ENCODE measurements around the gene TOP2A.
"Not testable (repeated sequence)": the region's sequence is repeated elsewhere in the genome, so short reads cannot be mapped to it uniquely, and the experiment has no call there.

TOP2A gene

DNA sequence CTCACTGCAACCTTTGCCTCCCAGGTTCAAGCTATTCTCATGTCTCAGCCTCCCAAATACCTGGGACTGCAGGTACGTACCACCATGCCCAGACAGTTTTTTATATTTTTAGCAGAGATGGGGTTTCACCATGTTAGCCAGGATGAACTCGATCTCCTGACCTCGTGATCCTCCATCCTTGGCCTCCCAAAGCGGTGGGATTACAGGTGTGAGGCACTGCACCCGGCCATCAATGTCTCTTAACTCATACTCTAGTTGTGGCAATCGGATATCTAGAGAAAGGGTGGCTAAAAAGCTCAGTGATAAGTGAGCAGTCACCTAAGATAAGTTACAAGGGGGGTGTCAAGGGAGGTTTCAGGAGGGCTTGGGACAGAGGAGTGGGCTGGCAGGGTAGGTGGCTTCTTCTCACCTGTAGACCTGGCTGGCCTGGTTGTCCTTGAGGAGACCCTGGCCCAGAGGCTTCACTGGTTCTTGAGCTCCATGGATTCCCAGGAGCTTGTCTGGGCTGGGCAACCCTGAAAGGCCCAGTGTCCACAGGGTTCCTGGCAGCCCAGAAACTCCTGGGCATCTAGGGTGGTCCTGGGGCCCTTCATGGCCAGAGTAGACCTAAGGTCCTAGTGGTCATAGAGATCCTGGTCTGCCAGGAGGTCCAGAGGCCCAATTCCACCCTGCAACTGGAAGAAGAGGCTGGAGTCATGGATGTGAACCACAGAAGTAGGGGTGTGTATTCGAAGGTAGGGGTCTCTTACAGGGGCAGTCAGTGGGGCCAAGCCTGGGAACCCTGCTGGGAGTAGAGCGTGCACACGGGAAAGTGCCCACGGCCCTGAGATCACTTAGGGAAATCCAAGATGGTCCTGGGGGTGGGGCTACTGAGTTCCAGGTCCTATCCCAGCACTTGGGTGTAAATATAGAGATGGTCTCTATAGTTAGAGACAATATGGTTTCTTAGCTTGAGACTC is 12.9 kb upstream of the TOP2A start:
- DNase-seq (ENCODE audit: low read depth in 2 of 2, low spot score in 1 of 2), result no peak

DNA sequence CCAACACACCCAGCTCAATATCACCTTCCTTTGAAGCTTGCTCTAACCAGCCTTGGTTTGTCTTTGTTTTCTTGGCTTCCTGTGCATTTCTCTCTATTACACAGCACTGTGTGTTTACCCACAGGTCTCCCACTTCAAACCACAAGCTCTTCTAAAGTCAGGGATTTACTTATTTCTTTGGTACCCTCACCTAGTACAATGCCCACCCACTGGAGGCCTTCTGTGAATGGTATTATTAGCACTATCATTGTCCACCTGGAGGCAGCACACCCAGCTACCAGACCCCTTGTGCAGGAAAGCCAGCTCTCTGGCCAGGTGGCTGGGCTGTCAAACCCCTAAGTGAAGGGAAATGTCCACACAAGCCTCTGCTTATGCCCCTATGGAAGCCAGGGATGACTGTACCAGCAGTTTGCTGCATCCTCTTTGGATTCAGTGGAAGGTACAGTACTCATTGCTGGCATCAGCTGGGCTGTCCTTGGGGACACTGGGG is 9.4 kb upstream of the TOP2A start:
- no peak for DNase-seq (ENCODE audit: low read depth in 2 of 2, low spot score in 1 of 2)

GRCh38 chr17:40425741-40426140 is 8.0 kb upstream of the TOP2A start:
- no peak for DNase-seq (ENCODE audit: low read depth in 2 of 2, low spot score in 1 of 2)

- DNase-seq (ENCODE audit: low read depth in 2 of 2, low spot score in 1 of 2), result no peak
Observed at GRCh38 chr17:40422990-40423633, 5.4 kb upstream of the TOP2A start.

- DNase-seq (ENCODE audit: low read depth in 2 of 2, low spot score in 1 of 2), result no peak
Observed at GRCh38 chr17:40419559-40420331, 2.0 kb upstream of the TOP2A start.

- DNase-seq (ENCODE audit: low read depth in 2 of 2, low spot score in 1 of 2), result no peak
Observed at GRCh38 chr17:40418428-40418706, 671 bp upstream of the TOP2A start.

- DNase-seq (ENCODE audit: low read depth in 2 of 2, low spot score in 1 of 2), result no peak
Observed at GRCh38 chr17:40417258-40417608, 463 bp downstream of the TOP2A start.

DNA sequence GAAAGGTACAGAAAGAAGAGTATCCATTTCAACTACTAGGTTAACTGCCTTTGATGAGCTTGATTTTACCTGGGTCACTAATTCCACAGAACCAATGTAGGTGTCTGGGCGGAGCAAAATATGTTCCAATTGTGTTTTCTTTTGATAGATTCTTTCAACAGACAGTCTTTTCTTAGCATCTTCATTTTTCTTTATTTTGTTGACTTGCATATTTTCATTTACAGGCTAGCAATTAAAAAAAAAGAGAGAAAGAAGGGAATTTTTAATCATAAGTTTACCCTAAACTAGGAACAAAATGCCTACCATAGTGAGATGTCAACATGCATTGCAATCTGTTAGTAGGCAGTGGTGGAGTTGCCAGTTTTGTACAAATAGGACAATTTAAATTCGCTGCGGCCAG is 1.0 kb downstream of the TOP2A start:
- no peak for DNase-seq (ENCODE audit: low read depth in 2 of 2, low spot score in 1 of 2)

GRCh38 chr17:40415390-40415789 is 2.3 kb downstream of the TOP2A start:
- DNase-seq (ENCODE audit: low read depth in 2 of 2, low spot score in 1 of 2), result no peak

DNA sequence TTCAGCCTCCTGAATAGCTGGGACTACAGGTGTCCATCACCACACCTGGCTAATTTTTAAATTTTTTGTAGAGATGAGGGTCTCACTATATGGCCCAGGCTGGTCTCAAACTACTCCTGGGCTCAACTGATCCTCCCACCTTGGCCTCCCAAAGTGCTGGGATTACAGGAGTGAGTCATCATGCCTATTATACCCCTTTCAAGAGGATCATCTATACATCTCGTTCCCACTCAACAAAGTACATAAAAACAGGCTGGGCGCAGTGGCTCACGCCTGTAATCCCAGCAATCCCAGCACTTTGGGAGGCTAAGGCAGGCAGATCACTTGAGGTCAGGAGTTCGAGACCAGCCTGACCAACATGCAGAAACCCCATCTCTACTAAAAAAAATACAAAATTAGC is 3.4 kb downstream of the TOP2A start:
- DNase-seq (ENCODE audit: low read depth in 2 of 2, low spot score in 1 of 2), result not testable (repeated sequence)

DNA sequence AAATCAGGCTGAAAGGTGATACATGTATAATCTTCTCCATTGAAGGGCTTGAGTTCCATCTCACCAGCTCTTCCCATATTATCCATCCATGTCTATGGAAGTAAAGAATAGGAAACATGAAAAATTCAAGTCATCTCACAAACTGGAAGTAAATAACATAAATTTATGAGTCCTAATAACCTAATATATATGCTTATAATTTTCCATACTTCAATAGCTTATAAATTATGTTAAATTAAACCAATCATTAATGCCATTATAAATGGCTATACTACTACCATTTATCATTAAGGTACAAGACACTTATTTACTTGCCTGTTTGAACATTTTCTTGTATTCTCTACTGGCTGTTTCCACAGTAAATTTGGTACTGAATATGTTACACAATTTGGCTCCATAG is 4.8 kb downstream of the TOP2A start:
- no peak for DNase-seq (ENCODE audit: low read depth in 2 of 2, low spot score in 1 of 2)

GRCh38 chr17:40411821-40412220 is 5.9 kb downstream of the TOP2A start:
- no peak for DNase-seq (ENCODE audit: low read depth in 2 of 2, low spot score in 1 of 2)

DNA sequence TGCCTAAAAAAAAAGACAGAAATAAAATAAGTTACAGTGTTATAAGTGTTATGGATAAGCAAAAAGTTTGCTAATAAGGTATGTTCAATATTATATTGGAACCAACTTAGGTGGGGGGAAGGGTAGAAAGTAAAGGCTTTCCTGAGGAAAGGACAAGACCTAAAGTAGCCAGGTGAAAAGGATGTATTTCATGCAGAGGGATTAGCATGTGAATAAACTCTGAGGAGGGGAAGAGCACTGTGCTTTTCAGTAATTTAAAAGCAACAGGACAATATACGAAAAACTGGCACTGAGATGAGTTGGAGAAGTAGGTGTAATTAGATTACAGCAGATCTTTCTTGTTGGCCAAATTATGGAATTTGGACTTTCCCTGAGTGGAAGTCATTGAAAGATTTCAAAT is 7.6 kb downstream of the TOP2A start:
- DNase-seq (ENCODE audit: low read depth in 2 of 2, low spot score in 1 of 2), result no peak

DNA sequence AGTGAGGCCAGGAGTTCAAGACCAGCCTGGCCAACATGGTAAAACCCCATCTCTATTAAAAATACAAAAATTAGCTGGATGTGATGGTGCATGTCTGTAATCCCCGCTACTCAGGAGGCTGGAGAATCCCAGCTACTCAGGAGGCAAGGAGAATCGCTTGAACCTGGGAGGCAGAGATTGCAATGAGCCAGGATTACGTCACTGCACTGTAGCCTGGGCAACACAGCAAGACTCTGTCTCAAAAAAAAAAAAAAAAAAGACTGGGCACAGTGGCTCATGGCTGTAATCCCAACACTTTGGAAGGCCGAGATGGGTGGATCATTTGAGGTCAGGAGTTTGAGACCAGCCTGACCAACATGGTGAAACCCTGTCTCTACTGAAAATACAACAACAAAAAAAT is 8.2 kb downstream of the TOP2A start:
- DNase-seq (ENCODE audit: low read depth in 2 of 2, low spot score in 1 of 2), result not testable (repeated sequence)

DNA sequence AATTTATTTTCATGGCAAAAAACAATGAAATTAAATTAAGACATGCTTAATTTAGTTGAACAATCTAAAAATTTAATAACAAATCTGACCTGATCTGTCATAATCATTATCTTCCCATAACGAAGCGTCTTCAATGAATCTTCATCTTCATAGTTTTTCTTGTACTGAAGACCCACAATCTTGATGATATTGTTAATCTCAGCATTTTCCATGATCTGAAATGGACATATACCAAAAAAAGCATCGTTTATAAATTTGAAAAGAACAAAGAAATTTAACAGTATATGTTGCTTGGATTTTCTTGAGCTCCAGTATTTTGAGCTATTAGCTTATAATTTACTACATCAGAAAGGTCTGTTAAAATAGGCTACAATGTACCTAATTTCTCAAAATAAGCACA is 10.2 kb downstream of the TOP2A start:
- no peak for DNase-seq (ENCODE audit: low read depth in 2 of 2, low spot score in 1 of 2)

DNA sequence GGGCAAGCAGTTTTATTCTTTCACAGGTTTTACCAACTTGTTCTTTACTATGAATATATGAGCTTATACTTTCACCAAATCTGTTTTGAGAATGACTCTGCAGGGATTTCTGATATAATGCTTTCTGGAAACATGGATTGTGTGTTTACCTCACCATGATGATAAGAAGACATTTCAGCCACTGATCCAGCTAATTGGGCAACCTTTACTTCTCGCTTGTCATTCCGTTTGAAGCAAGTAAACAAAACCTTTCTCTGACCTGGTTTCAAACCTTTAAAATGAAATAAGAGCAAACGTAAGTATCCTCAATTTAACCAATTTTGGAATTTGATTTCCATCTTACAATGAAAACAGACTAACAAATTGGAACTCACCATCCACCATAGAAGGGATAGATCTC is 13.7 kb downstream of the TOP2A start:
- DNase-seq (ENCODE audit: low read depth in 2 of 2, low spot score in 1 of 2), result no peak

DNA sequence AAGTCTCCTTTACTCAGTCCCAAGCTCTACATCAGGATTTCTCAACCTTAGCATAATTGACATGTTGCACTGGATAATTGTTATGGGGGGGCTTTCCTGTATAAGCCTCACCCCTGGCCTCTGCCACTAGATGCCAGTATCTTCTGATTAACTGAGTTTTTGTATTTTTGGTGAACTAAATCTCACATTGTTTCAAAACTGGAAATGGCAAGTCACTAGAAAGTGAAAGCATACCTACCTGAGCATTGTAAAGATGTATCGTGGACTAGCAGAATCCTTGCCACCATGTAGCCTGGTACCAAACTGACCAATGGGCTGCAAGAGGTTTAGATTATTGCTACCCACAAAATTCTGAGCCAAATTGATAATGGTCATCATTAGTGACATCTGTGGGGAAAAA is 15.0 kb downstream of the TOP2A start:
- DNase-seq (ENCODE audit: low read depth in 2 of 2, low spot score in 1 of 2), result no peak

DNA sequence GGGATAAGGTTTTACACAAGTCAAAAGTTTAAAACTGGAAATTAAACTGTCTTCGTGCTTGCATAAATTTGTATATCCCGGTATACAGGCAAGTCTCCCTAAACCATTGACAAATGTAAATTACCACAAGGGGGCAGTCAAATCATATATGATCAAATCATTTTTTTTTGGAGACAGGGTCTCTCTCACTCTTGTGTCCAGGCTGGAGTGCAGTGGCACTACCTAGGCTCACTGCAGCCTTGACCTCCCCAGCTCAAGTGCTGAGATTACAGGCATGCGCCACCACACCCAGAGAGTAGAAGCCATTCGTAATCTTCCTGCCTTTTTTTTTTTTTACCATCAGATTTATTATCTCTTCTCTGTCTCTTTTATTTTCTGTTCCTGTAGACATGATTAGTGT is 18.5 kb downstream of the TOP2A start:
- no peak for DNase-seq (ENCODE audit: low read depth in 2 of 2, low spot score in 1 of 2)

DNA sequence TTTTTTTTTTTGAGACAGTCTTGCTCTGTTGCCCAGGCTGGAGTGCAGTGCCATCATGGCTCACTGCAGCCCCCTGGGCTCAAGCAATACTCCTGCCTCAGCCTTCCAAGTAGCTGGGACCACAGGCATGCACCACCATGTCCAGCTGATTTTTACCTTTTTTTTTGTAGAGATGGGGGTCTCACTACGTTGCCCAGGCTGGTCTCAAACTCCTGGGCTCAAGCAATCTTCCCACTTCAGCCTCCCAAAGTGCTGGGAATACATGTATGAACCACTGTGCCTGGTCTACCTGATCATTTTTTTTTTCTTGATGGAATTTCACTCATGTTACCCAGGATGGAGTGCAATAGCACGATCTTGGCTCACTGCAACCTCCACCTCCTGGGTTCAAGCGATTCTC is 31.1 kb downstream of the TOP2A start:
- DNase-seq (ENCODE audit: low read depth in 2 of 2, low spot score in 1 of 2), result not testable (repeated sequence)

- DNase-seq (ENCODE audit: low read depth in 2 of 2, low spot score in 1 of 2), result no peak
Observed at GRCh38 chr17:40382251-40382650, 35.4 kb downstream of the TOP2A start.

- DNase-seq (ENCODE audit: low read depth in 2 of 2, low spot score in 1 of 2), result no peak
Observed at GRCh38 chr17:40378966-40379365, 38.7 kb downstream of the TOP2A start.

DNA sequence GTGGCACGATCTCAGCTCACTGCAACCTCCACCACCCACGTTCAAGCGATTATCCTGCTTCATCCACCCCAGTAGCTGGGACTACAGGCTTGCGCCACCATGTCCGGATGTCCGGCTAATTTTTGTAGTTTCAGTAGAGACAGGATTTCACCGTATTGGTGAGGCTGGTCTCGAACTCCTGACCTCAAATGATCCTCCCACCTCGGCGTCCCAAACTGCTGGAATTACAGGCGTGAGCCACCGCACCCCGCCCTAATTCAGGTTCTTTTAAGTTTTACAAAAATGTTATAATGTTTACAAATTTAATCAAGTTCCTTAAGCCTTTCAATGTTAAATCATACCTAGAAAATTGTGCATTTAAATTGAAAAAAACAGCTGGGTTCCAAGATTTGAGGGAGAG is 39.9 kb downstream of the TOP2A start:
- no peak for DNase-seq (ENCODE audit: low read depth in 2 of 2, low spot score in 1 of 2)
